Left hindlimb (tissue), 1 donor: Measurements from ENCODE around the gene OR5A2.
"Not testable (repeated sequence)": the region's sequence is repeated elsewhere in the genome, so short reads cannot be mapped to it uniquely, and the experiment has no call there.

Experiments
- DNase-seq: peaks from one replicate; pipeline ENCODE4 v3.0.0-alpha.2; 2018

OR5A2 gene

GRCh38 chr11:59426361-59427067, at the start of gene OR5A2:
Gene OR5A2 (minus strand): TSS chr11:59426413. CDS start chr11:59422953, 3,460 bp downstream.
- DNase-seq: no peak

GRCh38 chr11:59475176-59475575, 49.0 kb upstream of the OR5A2 start:
- no peak for DNase-seq

GRCh38 chr11:59473015-59473414, 46.8 kb upstream of the OR5A2 start, which contains the start of gene OR4D10:
Gene OR4D10 (plus strand): TSS chr11:59473315. CDS start chr11:59477430, 4,115 bp downstream.
- no peak for DNase-seq

- peak; percentile 60 for DNase-seq
These were observed 37.0 kb upstream of the OR5A2 start for GRCh38 chr11:59463190-59463641.

- DNase-seq: no peak
These were observed 33.7 kb upstream of the OR5A2 start for GRCh38 chr11:59459916-59460315.

GRCh38 chr11:59456661-59457060, 30.4 kb upstream of the OR5A2 start, which contains the start of gene OR4D6:
Gene OR4D6 (plus strand): TSS chr11:59456961. CDS start chr11:59456961, 0 bp downstream.
- DNase-seq: no peak

GRCh38 chr11:59448484-59448883, 22.3 kb upstream of the OR5A2 start:
- no peak for DNase-seq

GRCh38 chr11:59445624-59446023, 19.4 kb upstream of the OR5A2 start:
- DNase-seq: not testable (repeated sequence)

- DNase-seq: no peak
These were observed 11.6 kb upstream of the OR5A2 start for GRCh38 chr11:59437770-59438169.

- DNase-seq: no peak
These were observed 10.0 kb upstream of the OR5A2 start, which contains the start of gene OR5A1 for GRCh38 chr11:59436169-59436568. Gene OR5A1 (plus strand): TSS chr11:59436469. CDS start chr11:59443169, 6,700 bp downstream.

- no peak for DNase-seq
These were observed 3.8 kb upstream of the OR5A2 start for GRCh38 chr11:59429924-59430516.

GRCh38 chr11:59427068-59427382, 812 bp upstream of the OR5A2 start:
- no peak for DNase-seq

- no peak for DNase-seq
These were observed 1.1 kb downstream of the OR5A2 start for GRCh38 chr11:59425131-59425530.

- DNase-seq: no peak
These were observed 2.4 kb downstream of the OR5A2 start for GRCh38 chr11:59423835-59424234.

GRCh38 chr11:59418156-59418555, 8.1 kb downstream of the OR5A2 start:
- no peak for DNase-seq

GRCh38 chr11:59417023-59417422, 9.2 kb downstream of the OR5A2 start:
- DNase-seq: no peak

GRCh38 chr11:59416613-59417012, 9.6 kb downstream of the OR5A2 start:
- no peak for DNase-seq

GRCh38 chr11:59415111-59415510, 11.1 kb downstream of the OR5A2 start:
- DNase-seq: no peak

- no peak for DNase-seq
These were observed 12.6 kb downstream of the OR5A2 start for GRCh38 chr11:59413646-59414045.

- DNase-seq: no peak
These were observed 22.7 kb downstream of the OR5A2 start for GRCh38 chr11:59403546-59403945.

GRCh38 chr11:59401262-59401552, 25.0 kb downstream of the OR5A2 start:
- no peak for DNase-seq

GRCh38 chr11:59400461-59401261, 25.6 kb downstream of the OR5A2 start:
- DNase-seq: no peak

- no peak for DNase-seq
These were observed 32.0 kb downstream of the OR5A2 start for GRCh38 chr11:59394186-59394585.
